ENCODE data around the gene NAT14. TPM values are rescaled to one million over a fixed set of nuclear protein-coding genes. Genes with fewer than 3 reads are reported as not detected.
"Not testable (repeated sequence)": the region's sequence is repeated elsewhere in the genome, so short reads cannot be mapped to it uniquely, and the experiment has no call there.

Gene NAT14
- polyA plus RNA-seq, 4 donors, result 43.6 to 68.7 (median 51.3) TPM

DNA sequence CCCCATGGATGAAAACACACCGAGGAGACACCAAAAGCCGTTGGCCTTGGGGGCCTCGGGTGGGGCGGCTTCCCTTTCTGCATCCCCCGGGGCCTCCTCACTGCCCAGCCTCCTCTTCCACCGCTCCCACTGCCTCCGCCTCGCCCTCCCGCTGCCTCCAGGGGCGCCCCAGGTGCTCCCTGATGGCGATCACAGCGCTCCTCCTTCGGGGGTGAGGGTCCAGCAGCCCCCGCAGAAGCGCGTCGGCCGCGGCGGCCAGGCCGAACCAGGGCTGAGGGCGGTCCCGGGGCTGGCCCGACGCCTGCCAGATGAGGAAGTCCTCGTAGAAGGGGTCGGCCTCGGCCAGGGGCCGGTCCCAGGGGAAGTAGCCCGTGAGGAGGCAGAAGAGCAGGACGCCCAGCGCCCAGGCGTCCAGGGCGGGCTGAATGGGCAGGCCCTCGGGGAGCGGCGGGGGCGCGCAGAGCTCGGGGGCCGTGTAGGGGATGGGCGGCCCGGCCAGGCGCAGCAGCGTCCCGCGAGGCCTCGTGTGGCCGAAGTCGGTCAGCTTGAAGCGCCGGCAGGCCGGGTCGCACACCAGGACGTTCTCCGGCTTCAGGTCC, 44.7 kb downstream of the NAT14 start:
- DNase-seq (ENCODE audit: low read depth in 4 of 4, low spot score in 3 of 4), result no peak

DNA sequence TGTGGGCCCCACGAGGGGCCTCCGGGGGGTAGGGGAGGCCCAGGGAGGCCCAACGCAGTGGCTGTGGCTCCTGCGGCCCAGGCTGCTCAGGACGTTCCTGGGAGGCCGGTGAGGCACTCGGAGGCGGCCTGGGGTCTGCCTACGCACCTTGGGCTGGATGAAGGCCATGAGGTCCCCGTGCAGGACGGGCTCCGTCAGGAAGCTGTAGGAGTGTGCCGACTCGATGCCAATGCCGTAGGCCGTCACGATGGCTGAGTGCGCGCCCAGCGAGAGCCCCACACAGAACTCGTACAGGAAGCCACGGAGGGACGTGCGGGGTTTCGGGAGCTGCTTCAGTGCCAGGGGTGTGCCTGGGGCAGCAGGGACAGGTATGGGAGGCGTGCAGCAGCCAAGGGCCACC, 46.0 kb downstream of the NAT14 start:
- no peak for DNase-seq (ENCODE audit: low read depth in 4 of 4, low spot score in 3 of 4)

DNA sequence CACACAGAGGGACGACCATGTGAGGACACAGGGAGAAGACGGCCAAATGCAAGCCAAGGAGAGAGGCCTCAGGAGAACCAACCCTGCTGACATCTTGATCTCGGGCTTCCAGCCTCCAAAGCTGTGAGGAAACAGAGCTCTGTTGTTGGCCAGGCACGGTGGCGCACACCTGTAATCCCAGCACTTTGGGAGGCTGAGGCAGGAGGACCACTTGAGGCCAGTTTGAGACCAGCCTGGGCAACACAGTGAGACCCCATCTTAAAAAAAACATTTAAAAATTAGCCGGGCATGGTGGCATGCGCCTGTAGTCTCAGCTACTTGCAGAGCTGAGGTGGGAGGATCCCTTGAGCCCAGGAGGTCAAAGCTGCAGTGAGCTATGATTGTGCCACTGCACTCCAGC, 49.3 kb downstream of the NAT14 start:
- not testable (repeated sequence) for DNase-seq (ENCODE audit: low read depth in 4 of 4, low spot score in 3 of 4)

DNA sequence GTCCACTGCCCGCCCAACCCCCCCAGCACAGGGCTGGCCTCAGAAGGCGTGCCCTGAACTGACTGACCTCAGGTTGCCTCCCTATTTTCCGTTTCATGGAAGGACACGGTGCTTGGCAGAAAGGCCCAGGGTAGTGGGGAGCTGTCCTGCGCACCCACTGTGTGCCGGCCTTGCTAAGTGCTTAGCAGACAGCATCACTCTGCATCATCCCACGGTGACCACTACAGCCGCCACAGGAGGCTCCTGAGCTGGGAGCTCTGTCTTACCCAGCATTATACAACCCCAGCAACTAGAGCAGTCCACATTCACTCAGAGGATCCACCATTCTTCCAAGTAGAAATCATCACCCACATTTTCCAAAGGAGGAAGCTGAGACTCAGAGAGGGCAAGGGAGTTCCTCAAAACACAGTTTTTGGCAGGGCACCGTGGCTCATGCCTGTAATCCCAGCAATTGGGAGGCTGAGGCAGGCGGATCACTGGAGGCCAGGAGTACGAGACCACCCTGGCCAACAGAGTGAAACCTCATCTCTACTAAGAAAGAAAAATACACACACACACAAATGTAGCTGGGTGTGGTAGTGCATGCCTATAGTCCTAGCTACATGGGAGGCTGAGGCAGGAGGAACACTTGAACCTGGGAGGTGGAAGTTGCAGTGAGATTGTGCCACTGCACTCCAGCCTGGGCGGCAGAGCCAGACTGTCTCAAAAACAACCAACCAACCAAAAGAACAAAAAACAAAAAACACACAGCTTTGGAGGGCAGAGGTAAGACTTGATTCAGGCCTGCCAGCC, 50.4 kb downstream of the NAT14 start:
- no peak for DNase-seq (ENCODE audit: low read depth in 4 of 4, low spot score in 3 of 4)

DNA sequence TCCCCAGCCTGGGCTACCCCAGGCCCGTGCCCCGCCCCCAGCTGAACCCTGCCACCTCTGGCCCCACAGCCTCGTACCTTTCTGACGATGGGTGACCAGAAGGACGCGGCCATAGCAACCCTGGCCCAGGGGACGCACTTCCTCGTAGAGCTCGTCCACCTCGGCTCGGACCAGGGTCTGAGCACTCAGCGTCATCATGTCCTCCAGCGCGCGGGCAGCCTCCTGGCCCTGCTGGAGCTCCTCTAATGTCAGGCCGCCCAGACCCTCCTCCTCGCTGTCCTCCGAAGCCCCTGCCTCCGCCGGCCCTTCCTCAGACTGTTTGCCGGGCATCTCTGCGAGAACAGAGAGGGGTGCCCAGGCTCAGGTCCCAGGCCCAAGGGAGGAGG, 51.0 kb downstream of the NAT14 start:
- no peak for DNase-seq (ENCODE audit: low read depth in 4 of 4, low spot score in 3 of 4)

DNA sequence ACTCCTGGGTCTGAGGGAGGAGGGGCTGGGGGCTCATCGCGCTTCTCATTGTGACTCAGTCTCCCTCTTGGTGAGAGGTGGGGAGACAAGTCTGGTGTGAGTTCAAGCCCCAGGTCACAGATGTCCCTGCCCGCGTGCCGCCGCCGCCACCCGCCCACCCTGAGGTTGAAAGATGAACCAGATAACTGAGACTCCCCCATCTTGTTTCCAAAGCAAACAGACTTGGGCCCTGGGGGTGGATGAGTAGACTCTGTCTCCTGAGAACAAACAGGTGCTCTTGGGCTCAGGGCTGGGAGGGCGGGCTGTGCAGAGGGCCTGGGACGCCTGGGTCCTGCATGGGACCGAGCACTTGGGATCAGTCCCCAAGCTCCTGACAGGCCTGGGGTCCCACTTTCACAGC, 51.4 kb downstream of the NAT14 start:
- no peak for DNase-seq (ENCODE audit: low read depth in 4 of 4, low spot score in 3 of 4)

Other genes starting within 250 kb of the NAT14 start
- gene PPP6R1, start 226.2 kb upstream of the NAT14 start, polyA plus RNA-seq (ENCODE audit: insufficient read length in 4 of 4), result 10 to 100 TPM; 38.9 to 50.9 (median 44.2) TPM
- 10 to 100 TPM; 25.7 to 47.7 (median 29.7) TPM for gene HSPBP1, start 205.1 kb upstream of the NAT14 start, polyA plus RNA-seq (ENCODE audit: insufficient read length in 4 of 4)
- 10 to 100 TPM; 14.1 to 16.7 (median 16.2) TPM for gene BRSK1, start 201.2 kb upstream of the NAT14 start, polyA plus RNA-seq (ENCODE audit: insufficient read length in 4 of 4)
- 1 to 10 TPM in 3 of 4 donors, under 1 TPM in 1; 0.72 to 1.6 (median 1.4) TPM for gene TMEM150B, start 159.8 kb upstream of the NAT14 start, polyA plus RNA-seq (ENCODE audit: insufficient read length in 4 of 4)
- gene KMT5C, start 145.3 kb upstream of the NAT14 start, polyA plus RNA-seq (ENCODE audit: insufficient read length in 4 of 4), result 10 to 100 TPM; 14.0 to 25.5 (median 16.9) TPM
- gene COX6B2, start 130.5 kb upstream of the NAT14 start, polyA plus RNA-seq (ENCODE audit: insufficient read length in 4 of 4), result 1 to 10 TPM in 1 of 4 donors, under 1 TPM in 3; 0.45 to 1.5 (median 0.72) TPM
- under 1 TPM; 0.10 to 0.25 (median 0.16) TPM for gene GARIN5B, start 121.9 kb upstream of the NAT14 start, polyA plus RNA-seq (ENCODE audit: insufficient read length in 4 of 4)
- 1 to 10 TPM; 1.0 to 1.8 (median 1.5) TPM for gene IL11, start 114.7 kb upstream of the NAT14 start, polyA plus RNA-seq (ENCODE audit: insufficient read length in 4 of 4)
- gene TMEM190, start 108.4 kb upstream of the NAT14 start, polyA plus RNA-seq (ENCODE audit: insufficient read length in 4 of 4), result under 1 TPM in 2 of 4 donors, not detected in 2; 0.47 to 0.56 TPM
- gene TMEM238, start 100.9 kb upstream of the NAT14 start, polyA plus RNA-seq (ENCODE audit: insufficient read length in 4 of 4), result 1 to 10 TPM in 1 of 4 donors, under 1 TPM in 3; 0.22 to 1.6 (median 0.62) TPM
- 1,000 to 10,000 TPM in 1 of 4 donors, 100 to 1,000 TPM in 3; 895 to 1,455 (median 919) TPM for gene RPL28, start 99.3 kb upstream of the NAT14 start, polyA plus RNA-seq (ENCODE audit: insufficient read length in 4 of 4)
- 10 to 100 TPM; 42.6 to 69.0 (median 48.9) TPM for gene UBE2S, start 77.4 kb upstream of the NAT14 start, polyA plus RNA-seq (ENCODE audit: insufficient read length in 4 of 4)
- gene SHISA7, start 41.9 kb upstream of the NAT14 start, polyA plus RNA-seq (ENCODE audit: insufficient read length in 4 of 4), result under 1 TPM; 0.10 to 0.14 (median 0.13) TPM
- 10 to 100 TPM; 35.2 to 54.6 (median 38.7) TPM for gene ISOC2, start 23.5 kb upstream of the NAT14 start, polyA plus RNA-seq (ENCODE audit: insufficient read length in 4 of 4)
- gene C19orf85, start 20.4 kb upstream of the NAT14 start, polyA plus RNA-seq (ENCODE audit: insufficient read length in 4 of 4), result not detected
- 1 to 10 TPM; 3.2 to 5.4 (median 3.6) TPM for gene ZNF628, start 8.6 kb upstream of the NAT14 start, polyA plus RNA-seq (ENCODE audit: insufficient read length in 4 of 4)
- 1 to 10 TPM; 1.6 to 2.9 (median 2.3) TPM for gene SSC5D, start 3.2 kb downstream of the NAT14 start, polyA plus RNA-seq (ENCODE audit: insufficient read length in 4 of 4)
- under 1 TPM; 0.62 to 0.97 (median 0.67) TPM for gene SBK2, start 51.9 kb downstream of the NAT14 start, polyA plus RNA-seq (ENCODE audit: insufficient read length in 4 of 4)
- gene SBK3, start 60.4 kb downstream of the NAT14 start, polyA plus RNA-seq (ENCODE audit: insufficient read length in 4 of 4), result under 1 TPM in 2 of 4 donors, not detected in 2; 0.13 to 0.28 TPM
- gene ZNF579, start 95.7 kb downstream of the NAT14 start, polyA plus RNA-seq (ENCODE audit: insufficient read length in 4 of 4), result 10 to 100 TPM; 14.4 to 21.1 (median 18.3) TPM
- gene FIZ1, start 114.3 kb downstream of the NAT14 start, polyA plus RNA-seq (ENCODE audit: insufficient read length in 4 of 4), result 10 to 100 TPM; 19.6 to 23.0 (median 20.3) TPM
- 10 to 100 TPM in 1 of 4 donors, 1 to 10 TPM in 3; 7.7 to 12.0 (median 8.8) TPM for gene ZNF524, start 115.1 kb downstream of the NAT14 start, polyA plus RNA-seq (ENCODE audit: insufficient read length in 4 of 4)
- 10 to 100 TPM in 1 of 4 donors, 1 to 10 TPM in 3; 7.3 to 12.7 (median 7.8) TPM for gene ZNF865, start 120.5 kb downstream of the NAT14 start, polyA plus RNA-seq (ENCODE audit: insufficient read length in 4 of 4)
- 10 to 100 TPM in 3 of 4 donors, 1 to 10 TPM in 1; 9.2 to 13.5 (median 11.2) TPM for gene ZNF784, start 139.4 kb downstream of the NAT14 start, polyA plus RNA-seq (ENCODE audit: insufficient read length in 4 of 4)
- gene ZNF580, start 155.8 kb downstream of the NAT14 start, polyA plus RNA-seq (ENCODE audit: insufficient read length in 4 of 4), result 10 to 100 TPM; 37.9 to 49.7 (median 43.6) TPM
- gene ZNF581, start 158.5 kb downstream of the NAT14 start, polyA plus RNA-seq (ENCODE audit: insufficient read length in 4 of 4), result 10 to 100 TPM; 24.0 to 35.7 (median 25.6) TPM
- gene CCDC106, start 163.0 kb downstream of the NAT14 start, polyA plus RNA-seq (ENCODE audit: insufficient read length in 4 of 4), result 10 to 100 TPM; 19.5 to 26.7 (median 21.3) TPM
- 100 to 1,000 TPM; 178 to 218 (median 182) TPM for gene U2AF2, start 169.8 kb downstream of the NAT14 start, polyA plus RNA-seq (ENCODE audit: insufficient read length in 4 of 4)
- gene EPN1, start 190.0 kb downstream of the NAT14 start, polyA plus RNA-seq (ENCODE audit: insufficient read length in 4 of 4), result 100 to 1,000 TPM in 3 of 4 donors, 10 to 100 TPM in 1; 90.2 to 163 (median 102) TPM